Measurements from ENCODE around the gene TNNC1.

TNNC1 gene

GRCh38 chr3:52453496-52454249 lies at the start of gene TNNC1:
Gene TNNC1, minus strand, starts transcription at chr3:52454041. Its CDS starts 26 bp downstream, at chr3:52454015.
- POLR2A ChIA-PET = interaction anchor here (1.1 to 1.6 kb wide), 3 partner anchors 9 to 83 kb away, joined by 3 to 4 read pairs (median 3); partner anchors contain the start of genes SEMA3G and UQCC5
- DNase-seq (ENCODE audit: extremely low spot score) = no peak
- no peak for TF ChIP-seq FOXM1 (IDR thresholded peaks at IDR 0.05; ENCODE audit: borderline replicate concordance)
- TF ChIP-seq PKNOX1 (IDR thresholded peaks at IDR 0.05) = no peak
- TF ChIP-seq L3MBTL2 (conservative IDR thresholded peaks at IDR 0.05) = no peak
- TF ChIP-seq ELF4 (IDR thresholded peaks at IDR 0.05) = no peak
- TF ChIP-seq ARNT (IDR thresholded peaks at IDR 0.05) = no peak
- TF ChIP-seq NFRKB (IDR thresholded peaks at IDR 0.05) = no peak
- TF ChIP-seq CTBP1 (IDR thresholded peaks at IDR 0.05; ENCODE audit: borderline replicate concordance) = no peak
- no peak for TF ChIP-seq FOXA1 (IDR thresholded peaks at IDR 0.05)
- no peak for TF ChIP-seq FOXK2 (IDR thresholded peaks at IDR 0.05)
- TF ChIP-seq TARDBP (IDR thresholded peaks at IDR 0.05) = no peak
- TF ChIP-seq BHLHE40 (IDR thresholded peaks at IDR 0.05; ENCODE audit: borderline replicate concordance) = no peak
- TF ChIP-seq ZNF384 (IDR thresholded peaks at IDR 0.05) = no peak
- no peak for TF ChIP-seq SUZ12 (IDR thresholded peaks at IDR 0.05)
- no peak for TF ChIP-seq SP1 (IDR thresholded peaks at IDR 0.05)
- no peak for TF ChIP-seq HDGF (IDR thresholded peaks at IDR 0.05; ENCODE audit: borderline replicate concordance)
- no peak for TF ChIP-seq LEF1 (IDR thresholded peaks at IDR 0.05; ENCODE audit: borderline replicate concordance)
- CTCF ChIA-PET = interaction anchor here (0.5 kb wide), 1 partner anchor 17 kb away, joined by 3 read pairs; no protein-coding TSS in a partner anchor

GRCh38 chr3:52502808-52503350 lies 49.0 kb upstream of the TNNC1 start:
- no peak for DNase-seq (ENCODE audit: extremely low spot score)
- POLR2A ChIA-PET = no interaction called here
- TF ChIP-seq BHLHE40 (IDR thresholded peaks at IDR 0.05; ENCODE audit: borderline replicate concordance) (no peak), SP1 (IDR thresholded peaks at IDR 0.05) (no peak), CTBP1 (IDR thresholded peaks at IDR 0.05; ENCODE audit: borderline replicate concordance) (no peak), L3MBTL2 (conservative IDR thresholded peaks at IDR 0.05) (no peak), SUZ12 (IDR thresholded peaks at IDR 0.05) (no peak), NFRKB (IDR thresholded peaks at IDR 0.05) (no peak), FOXA1 (IDR thresholded peaks at IDR 0.05) (no peak), HDGF (IDR thresholded peaks at IDR 0.05; ENCODE audit: borderline replicate concordance) (no peak), LEF1 (IDR thresholded peaks at IDR 0.05; ENCODE audit: borderline replicate concordance) (no peak), ZNF384 (IDR thresholded peaks at IDR 0.05) (no peak), TARDBP (IDR thresholded peaks at IDR 0.05) (no peak), PKNOX1 (IDR thresholded peaks at IDR 0.05) (no peak), ARNT (IDR thresholded peaks at IDR 0.05) (no peak)

GRCh38 chr3:52502001-52502400 lies 48.2 kb upstream of the TNNC1 start:
- CTCF ChIA-PET = no interaction called here
- TF ChIP-seq FOXA1 (IDR thresholded peaks at IDR 0.05) (no peak), SP1 (IDR thresholded peaks at IDR 0.05) (no peak), BHLHE40 (IDR thresholded peaks at IDR 0.05; ENCODE audit: borderline replicate concordance) (no peak), CTBP1 (IDR thresholded peaks at IDR 0.05; ENCODE audit: borderline replicate concordance) (no peak), FOXK2 (IDR thresholded peaks at IDR 0.05) (no peak), ARNT (IDR thresholded peaks at IDR 0.05) (no peak), LEF1 (IDR thresholded peaks at IDR 0.05; ENCODE audit: borderline replicate concordance) (no peak), NFRKB (IDR thresholded peaks at IDR 0.05) (no peak), ELF4 (IDR thresholded peaks at IDR 0.05) (no peak), FOXM1 (IDR thresholded peaks at IDR 0.05; ENCODE audit: borderline replicate concordance) (no peak), SUZ12 (IDR thresholded peaks at IDR 0.05) (no peak), ZNF384 (IDR thresholded peaks at IDR 0.05) (no peak), HDGF (IDR thresholded peaks at IDR 0.05; ENCODE audit: borderline replicate concordance) (no peak), TARDBP (IDR thresholded peaks at IDR 0.05) (no peak), PKNOX1 (IDR thresholded peaks at IDR 0.05) (no peak), L3MBTL2 (conservative IDR thresholded peaks at IDR 0.05) (no peak)
- POLR2A ChIA-PET = no interaction called here
- no peak for DNase-seq (ENCODE audit: extremely low spot score)

More at GRCh38 chr3:52502808-52503350, 49.0 kb upstream of the TNNC1 start:
- CTCF ChIA-PET = no interaction called here

GRCh38 chr3:52501046-52501445 lies 47.2 kb upstream of the TNNC1 start:
- no peak for DNase-seq (ENCODE audit: extremely low spot score)
- ChIA-PET CTCF (no interaction called here), POLR2A (no interaction called here)

GRCh38 chr3:52498137-52499054 lies 44.6 kb upstream of the TNNC1 start:
- CTCF ChIA-PET = no interaction called here
- DNase-seq (ENCODE audit: extremely low spot score) = no peak
- POLR2A ChIA-PET = no interaction called here
- no peak for TF ChIP-seq SUZ12 (IDR thresholded peaks at IDR 0.05)
- TF ChIP-seq ZNF384 (IDR thresholded peaks at IDR 0.05) = no peak
- no peak for TF ChIP-seq TARDBP (IDR thresholded peaks at IDR 0.05)
- TF ChIP-seq NFRKB (IDR thresholded peaks at IDR 0.05) = no peak
- TF ChIP-seq BHLHE40 (IDR thresholded peaks at IDR 0.05; ENCODE audit: borderline replicate concordance) = no peak
- TF ChIP-seq LEF1 (IDR thresholded peaks at IDR 0.05; ENCODE audit: borderline replicate concordance) = no peak
- TF ChIP-seq ELF4 (IDR thresholded peaks at IDR 0.05) = no peak
- TF ChIP-seq HDGF (IDR thresholded peaks at IDR 0.05; ENCODE audit: borderline replicate concordance) = no peak
- TF ChIP-seq CTBP1 (IDR thresholded peaks at IDR 0.05; ENCODE audit: borderline replicate concordance) = no peak
- TF ChIP-seq L3MBTL2 (conservative IDR thresholded peaks at IDR 0.05) = no peak
- TF ChIP-seq FOXM1 (IDR thresholded peaks at IDR 0.05; ENCODE audit: borderline replicate concordance) = no peak
- no peak for TF ChIP-seq ARNT (IDR thresholded peaks at IDR 0.05)
- no peak for TF ChIP-seq FOXK2 (IDR thresholded peaks at IDR 0.05)
- TF ChIP-seq SP1 (IDR thresholded peaks at IDR 0.05) = no peak
- TF ChIP-seq PKNOX1 (IDR thresholded peaks at IDR 0.05) = no peak
- no peak for TF ChIP-seq FOXA1 (IDR thresholded peaks at IDR 0.05)

More at GRCh38 chr3:52501046-52501445, 47.2 kb upstream of the TNNC1 start:
- TF ChIP-seq LEF1 (IDR thresholded peaks at IDR 0.05; ENCODE audit: borderline replicate concordance) (no peak), TARDBP (IDR thresholded peaks at IDR 0.05) (no peak), FOXM1 (IDR thresholded peaks at IDR 0.05; ENCODE audit: borderline replicate concordance) (no peak), BHLHE40 (IDR thresholded peaks at IDR 0.05; ENCODE audit: borderline replicate concordance) (no peak)
